GM21717 (cell line): ENCODE results near the gene ESPN.

Experiments used
- ATAC-seq: cut with Tn5 transposase; IDR thresholded peaks from one replicate; pipeline ENCODE4 v1.9.1; 2021; ENCODE audit warnings: mild to moderate bottlenecking, moderate library complexity; ENCODE audit not compliant: unreplicated experiment

The ESPN gene

DNA sequence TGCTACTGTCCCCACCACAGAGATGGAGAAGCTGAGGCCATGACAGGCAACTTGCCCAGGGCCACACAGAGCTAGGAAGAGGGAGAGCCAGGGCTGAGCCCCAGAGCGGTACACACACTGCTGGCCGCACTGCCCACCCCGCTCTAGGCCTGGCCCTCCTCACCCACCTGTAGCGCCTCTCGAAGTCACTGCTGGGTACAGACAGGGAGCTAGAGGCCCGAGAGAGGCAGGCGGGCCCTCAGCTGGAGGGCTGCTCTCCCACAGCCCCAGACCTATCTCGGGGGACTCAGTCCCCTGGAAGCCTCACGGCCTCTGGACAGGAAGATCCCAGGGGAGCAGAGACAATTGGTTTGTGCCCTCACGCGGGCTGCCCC lies 84.2 kb downstream of the ESPN start:
- ATAC-seq = no peak

DNA sequence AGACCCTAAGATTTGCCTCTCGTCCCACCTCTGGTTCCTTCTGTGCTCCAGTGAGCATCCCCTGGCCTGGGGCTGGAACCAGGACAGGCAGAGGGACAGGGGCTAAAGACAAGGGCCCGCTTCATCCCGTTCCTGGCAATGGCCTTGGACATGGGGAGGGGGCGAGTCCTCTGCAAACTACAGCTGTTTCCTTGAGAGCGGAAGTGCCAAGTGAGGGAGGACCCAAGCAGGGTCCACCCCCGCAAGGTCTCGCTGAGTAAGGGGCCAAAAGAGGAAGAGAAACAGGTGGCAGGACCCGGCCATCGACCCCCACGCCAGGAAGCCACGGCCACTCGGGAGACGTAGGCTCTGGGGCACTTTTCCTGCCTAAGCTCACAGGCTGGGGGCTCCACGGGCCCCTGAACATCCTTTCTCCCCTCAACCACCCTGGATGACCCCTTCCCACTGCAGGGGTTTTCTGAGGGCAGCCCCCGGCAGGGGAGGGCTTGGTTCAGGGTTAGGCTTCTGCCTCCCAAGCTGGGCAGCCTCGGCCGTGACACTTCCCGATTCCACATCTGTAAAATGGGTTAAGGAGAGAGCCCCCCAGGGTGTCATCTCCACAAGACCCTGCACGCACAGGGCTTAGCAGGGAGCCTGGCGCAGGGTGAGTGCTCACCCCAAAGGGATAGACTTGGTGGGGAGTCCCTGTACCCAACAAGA lies 84.8 kb downstream of the ESPN start:
- no peak for ATAC-seq

DNA sequence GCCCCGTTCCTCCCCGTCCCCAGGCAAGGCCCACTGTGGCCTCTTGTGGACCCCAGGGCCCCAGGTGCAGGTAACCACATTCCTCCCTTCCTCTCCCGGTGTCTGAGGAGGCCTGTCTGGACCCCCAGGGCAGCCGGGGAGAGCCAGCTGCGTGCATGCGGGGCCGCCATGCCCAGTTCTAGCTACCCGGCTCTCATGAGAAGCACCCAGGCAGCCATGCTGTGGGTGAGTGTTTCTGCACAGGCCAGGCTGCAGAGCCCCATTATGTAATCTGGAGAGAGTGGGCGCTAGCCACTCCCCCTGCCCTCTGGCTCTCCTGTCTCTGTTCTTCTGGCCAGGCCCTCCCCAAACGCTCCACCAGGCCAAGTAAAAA lies 85.3 kb downstream of the ESPN start:
- ATAC-seq = no peak

DNA sequence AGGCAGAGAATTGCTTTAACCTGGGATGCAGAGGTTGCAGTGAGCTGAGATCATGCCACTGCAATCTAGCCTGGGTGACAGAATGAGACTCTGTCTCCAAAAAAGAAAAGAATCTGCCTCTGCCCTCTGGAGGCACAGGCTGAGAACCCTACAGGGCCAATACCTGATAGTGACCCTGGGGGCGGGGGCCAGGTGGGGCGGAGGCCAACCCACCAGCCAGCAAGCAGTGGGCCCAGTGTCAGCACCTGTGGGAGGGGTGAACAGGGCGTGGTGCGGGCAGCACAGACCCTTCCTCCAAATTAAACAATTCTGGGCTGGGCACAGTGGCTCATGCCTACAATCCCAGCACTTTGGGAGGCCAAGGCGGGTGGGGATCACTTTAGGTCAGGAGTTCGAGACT lies 85.9 kb downstream of the ESPN start:
- no peak for ATAC-seq
